ENCODE data around the gene AGPAT4.

GRCh38 chr6:161249327-161249726 is 24.5 kb downstream of the AGPAT4 start:
- TF ChIP-seq CTCF (IDR thresholded peaks at IDR 0.05): no peak
- no peak for TF ChIP-seq POLR2A (IDR thresholded peaks at IDR 0.05)
